Kidney epithelial cell (primary cell): ENCODE measurements around the gene PRSS38. TPM values are rescaled to one million over a fixed set of nuclear protein-coding genes. Genes with fewer than 3 reads are reported as not detected.

Experiments
- DNase-seq: peaks from one replicate; pipeline ENCODE4 v3.0.0-alpha.2; 2010; ENCODE audit warnings: low read depth
- H3K27me3 ChIP-seq: 2 replicates; pipeline ENCODE4 v1.6.0; 2011; ENCODE audit warnings: low read length; ENCODE audit not compliant: control insufficient read depth, insufficient read depth
- H3K36me3 ChIP-seq: 2 replicates; pipeline ENCODE4 v1.5.1; 2011; ENCODE audit warnings: low read length; ENCODE audit not compliant: control insufficient read depth, insufficient read depth
- H3K4me3 ChIP-seq: 2 replicates; pipeline ENCODE4 v1.5.1; 2011; ENCODE audit warnings: low read depth, mild to moderate bottlenecking, control low read depth, low read length
- total RNA-seq: library from RNA; depleted of rRNA; stranded (reverse); fragments of >200 nt; gene quantifications from 2 replicates; pipeline ENCODE4 v1.2.3, GENCODE V29; 2015
- TF ChIP-seq, protein P1 (sequence below): IDR thresholded peaks from 2 replicates; pipeline ENCODE4 v1.5.1; 2011; ENCODE audit warnings: mild to moderate bottlenecking, moderate library complexity, low read length, control low read depth, inconsistent platforms; ENCODE audit not compliant: insufficient read depth, poor library complexity, severe bottlenecking

Gene PRSS38
- total RNA-seq, 1 donor from 2014 or later, result not detected

DNA sequence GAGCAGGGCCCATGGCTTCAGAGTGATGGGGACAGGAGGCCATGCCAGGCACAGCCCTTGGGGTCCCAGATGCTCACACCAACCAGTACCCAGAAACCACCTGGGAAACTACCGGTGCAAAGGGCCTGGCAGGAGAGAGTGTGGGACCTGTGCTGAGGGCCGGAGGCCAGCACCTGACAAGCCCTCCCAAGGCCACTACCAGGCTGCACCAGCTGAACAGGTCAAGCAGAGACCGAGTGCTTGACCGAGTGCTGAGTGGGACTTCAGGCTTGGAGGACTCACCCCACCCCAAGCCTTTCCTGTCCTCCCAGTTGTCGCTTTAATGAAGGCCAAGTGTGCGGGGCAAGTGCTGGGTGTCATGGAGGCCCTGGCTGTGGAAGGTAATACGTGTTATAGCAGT is 43.7 kb upstream of the PRSS38 start:
- Histone ChIP-seq H3K36me3 (no peaks in the 10 kb centered on the region), H3K4me3 (no peak overlapping the region), H3K27me3 (no peaks in the 10 kb centered on the region)
- DNase-seq, result no peak
- TF ChIP-seq, protein P1, sequence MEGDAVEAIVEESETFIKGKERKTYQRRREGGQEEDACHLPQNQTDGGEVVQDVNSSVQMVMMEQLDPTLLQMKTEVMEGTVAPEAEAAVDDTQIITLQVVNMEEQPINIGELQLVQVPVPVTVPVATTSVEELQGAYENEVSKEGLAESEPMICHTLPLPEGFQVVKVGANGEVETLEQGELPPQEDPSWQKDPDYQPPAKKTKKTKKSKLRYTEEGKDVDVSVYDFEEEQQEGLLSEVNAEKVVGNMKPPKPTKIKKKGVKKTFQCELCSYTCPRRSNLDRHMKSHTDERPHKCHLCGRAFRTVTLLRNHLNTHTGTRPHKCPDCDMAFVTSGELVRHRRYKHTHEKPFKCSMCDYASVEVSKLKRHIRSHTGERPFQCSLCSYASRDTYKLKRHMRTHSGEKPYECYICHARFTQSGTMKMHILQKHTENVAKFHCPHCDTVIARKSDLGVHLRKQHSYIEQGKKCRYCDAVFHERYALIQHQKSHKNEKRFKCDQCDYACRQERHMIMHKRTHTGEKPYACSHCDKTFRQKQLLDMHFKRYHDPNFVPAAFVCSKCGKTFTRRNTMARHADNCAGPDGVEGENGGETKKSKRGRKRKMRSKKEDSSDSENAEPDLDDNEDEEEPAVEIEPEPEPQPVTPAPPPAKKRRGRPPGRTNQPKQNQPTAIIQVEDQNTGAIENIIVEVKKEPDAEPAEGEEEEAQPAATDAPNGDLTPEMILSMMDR, result no peak

DNA sequence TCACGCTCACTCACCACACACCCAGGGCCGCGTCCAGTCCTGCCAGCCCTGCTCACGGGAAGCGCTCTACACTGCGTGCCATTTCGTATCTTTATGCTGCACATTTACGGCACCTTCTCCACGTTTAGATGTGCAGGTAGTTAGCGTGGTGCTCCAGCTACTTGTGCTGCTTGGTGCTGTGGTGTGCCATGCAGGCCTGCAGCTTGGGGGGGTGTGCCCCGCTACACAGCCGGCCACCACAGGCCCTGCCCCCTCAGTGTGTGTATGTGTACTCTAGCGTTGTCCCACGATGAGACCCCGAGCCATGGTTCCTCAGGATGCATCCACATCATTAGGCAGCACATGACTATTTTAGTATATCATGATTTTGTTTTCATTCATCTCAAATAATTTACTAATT is 41.9 kb upstream of the PRSS38 start:
- TF ChIP-seq, protein P1, result no peak
- H3K36me3 ChIP-seq, result no peaks in the 10 kb centered on the region
- H3K27me3 ChIP-seq, result no peaks in the 10 kb centered on the region

DNA sequence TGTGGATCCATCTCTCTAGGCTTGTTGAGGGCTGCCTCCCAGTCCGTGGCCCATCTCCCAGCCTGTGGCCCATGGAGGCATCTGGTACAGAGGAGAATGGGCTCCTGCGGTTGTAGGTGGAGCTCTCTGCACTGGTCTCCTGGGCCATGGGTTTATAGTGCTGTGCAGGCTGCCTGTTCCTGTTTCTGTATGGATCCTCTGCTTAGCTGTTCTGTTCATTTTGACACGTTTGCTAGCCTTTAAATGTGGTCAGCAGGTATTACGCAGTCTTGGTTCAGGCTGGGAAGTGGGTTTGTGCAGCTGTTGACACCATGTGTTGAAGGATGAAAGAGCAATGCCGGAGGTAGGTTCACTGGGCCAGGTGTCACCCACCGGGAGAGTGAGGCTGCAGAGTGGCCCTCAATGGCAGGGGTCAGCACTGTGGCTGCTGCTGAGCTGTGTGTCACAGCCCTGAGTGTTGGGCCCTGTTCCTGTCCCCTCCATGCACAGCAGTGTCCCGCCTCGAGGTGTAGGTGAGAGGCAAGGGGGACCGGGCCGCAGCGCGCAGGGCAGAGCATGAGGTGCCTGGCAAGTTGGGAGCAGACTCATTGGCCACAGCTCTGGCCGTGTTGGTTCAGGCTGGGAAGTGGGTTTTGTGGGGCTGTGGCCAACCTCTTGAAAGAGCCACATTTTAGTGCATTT is 41.3 kb upstream of the PRSS38 start:
- Histone ChIP-seq H3K36me3 (no peaks in the 10 kb centered on the region), H3K4me3 (no peak overlapping the region), H3K27me3 (no peaks in the 10 kb centered on the region)
- no peak for DNase-seq
- TF ChIP-seq, protein P1, result no peak

More for the DNA sequence above, 41.9 kb upstream of the PRSS38 start:
- DNase-seq, result no peak
- H3K4me3 ChIP-seq, result no peak overlapping the region

DNA sequence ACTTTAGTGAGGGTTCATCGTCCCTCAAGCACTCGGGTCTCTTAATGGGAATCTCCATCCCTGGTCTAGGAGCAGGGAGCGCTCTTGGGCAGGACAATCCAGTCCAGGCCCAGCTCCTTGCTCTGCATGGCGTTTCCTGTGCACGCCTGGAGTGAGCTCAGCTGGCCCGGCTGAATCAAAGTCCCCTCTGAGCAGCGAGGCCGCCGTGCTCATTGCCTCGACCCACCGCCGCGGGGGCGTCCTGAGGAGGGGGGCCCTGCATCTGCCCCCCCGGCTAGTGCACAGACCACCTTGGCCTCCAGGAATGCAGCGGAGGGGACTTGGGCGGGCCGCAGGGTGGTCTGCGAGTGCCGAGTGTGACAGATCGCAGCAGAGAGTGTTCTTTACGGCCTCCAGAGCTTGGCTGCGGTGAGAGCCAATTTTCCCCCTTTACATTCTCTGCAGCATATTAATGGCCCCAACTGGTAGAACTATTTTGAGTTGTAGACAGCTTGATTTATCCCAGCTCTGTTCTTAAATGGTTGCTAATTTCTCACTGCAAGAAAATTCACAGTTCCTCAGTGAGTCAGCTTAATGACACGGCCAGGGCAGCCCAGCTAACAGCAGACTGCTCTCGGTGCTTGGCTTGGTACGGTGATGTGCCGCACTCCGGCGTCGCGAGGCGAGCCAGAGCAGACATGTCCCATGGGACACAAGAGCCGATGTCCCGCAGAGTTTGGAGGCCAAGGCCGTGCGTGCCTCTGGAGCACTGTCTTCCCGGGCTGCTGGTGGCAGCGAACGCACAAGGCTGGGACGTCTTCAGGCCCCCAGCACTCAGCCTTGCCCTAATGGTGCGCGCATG is 40.4 kb upstream of the PRSS38 start:
- TF ChIP-seq, protein P1, result no peak
- Histone ChIP-seq H3K36me3 (no peaks in the 10 kb centered on the region), H3K27me3 (no peaks in the 10 kb centered on the region), H3K4me3 (no peak overlapping the region)
- DNase-seq, result no peak

DNA sequence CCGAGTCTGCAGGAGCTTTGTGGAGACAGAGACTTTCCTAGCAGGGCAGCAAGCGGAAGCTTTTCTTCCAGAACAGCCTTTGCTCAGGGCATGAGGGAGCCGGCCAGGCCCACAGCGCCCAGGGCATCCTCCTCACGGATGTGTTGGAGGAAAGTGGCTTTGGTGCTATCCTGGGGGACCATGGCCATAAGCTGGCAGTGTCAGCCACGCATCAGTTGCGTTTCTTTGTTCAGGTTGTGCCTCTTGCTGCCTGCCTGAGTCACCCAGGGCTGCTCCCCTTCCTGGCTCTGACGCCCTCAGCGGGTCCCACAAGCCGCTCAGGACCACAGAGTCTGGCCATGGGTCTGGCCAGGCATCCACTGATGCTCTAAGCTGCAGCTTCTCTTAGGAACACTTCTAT is 39.6 kb upstream of the PRSS38 start:
- H3K36me3 ChIP-seq, result no peaks in the 10 kb centered on the region
- TF ChIP-seq, protein P1, result no peak
- H3K4me3 ChIP-seq, result no peak overlapping the region
- H3K27me3 ChIP-seq, result no peaks in the 10 kb centered on the region
- DNase-seq, result no peak
